GF-D8 (cell line): ENCODE measurements around the gene TMC5.
"Not testable (repeated sequence)": the region's sequence is repeated elsewhere in the genome, so short reads cannot be mapped to it uniquely, and the experiment has no call there.

Experiments
- DNase-seq: peaks from one replicate; lab custom pipeline; 2025; lab: John Stamatoyannopoulos, UW

Gene TMC5, protein sequence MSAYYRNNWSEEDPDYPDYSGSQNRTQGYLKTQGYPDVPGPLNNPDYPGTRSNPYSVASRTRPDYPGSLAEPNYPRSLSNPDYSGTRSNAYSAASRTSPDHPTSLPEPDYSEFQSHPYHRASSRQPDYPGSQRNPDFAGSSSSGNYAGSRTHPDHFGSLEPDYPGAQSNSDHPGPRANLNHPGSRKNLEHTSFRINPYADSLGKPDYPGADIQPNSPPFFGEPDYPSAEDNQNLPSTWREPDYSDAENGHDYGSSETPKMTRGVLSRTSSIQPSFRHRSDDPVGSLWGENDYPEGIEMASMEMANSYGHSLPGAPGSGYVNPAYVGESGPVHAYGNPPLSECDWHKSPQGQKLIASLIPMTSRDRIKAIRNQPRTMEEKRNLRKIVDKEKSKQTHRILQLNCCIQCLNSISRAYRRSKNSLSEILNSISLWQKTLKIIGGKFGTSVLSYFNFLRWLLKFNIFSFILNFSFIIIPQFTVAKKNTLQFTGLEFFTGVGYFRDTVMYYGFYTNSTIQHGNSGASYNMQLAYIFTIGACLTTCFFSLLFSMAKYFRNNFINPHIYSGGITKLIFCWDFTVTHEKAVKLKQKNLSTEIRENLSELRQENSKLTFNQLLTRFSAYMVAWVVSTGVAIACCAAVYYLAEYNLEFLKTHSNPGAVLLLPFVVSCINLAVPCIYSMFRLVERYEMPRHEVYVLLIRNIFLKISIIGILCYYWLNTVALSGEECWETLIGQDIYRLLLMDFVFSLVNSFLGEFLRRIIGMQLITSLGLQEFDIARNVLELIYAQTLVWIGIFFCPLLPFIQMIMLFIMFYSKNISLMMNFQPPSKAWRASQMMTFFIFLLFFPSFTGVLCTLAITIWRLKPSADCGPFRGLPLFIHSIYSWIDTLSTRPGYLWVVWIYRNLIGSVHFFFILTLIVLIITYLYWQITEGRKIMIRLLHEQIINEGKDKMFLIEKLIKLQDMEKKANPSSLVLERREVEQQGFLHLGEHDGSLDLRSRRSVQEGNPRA

DNA sequence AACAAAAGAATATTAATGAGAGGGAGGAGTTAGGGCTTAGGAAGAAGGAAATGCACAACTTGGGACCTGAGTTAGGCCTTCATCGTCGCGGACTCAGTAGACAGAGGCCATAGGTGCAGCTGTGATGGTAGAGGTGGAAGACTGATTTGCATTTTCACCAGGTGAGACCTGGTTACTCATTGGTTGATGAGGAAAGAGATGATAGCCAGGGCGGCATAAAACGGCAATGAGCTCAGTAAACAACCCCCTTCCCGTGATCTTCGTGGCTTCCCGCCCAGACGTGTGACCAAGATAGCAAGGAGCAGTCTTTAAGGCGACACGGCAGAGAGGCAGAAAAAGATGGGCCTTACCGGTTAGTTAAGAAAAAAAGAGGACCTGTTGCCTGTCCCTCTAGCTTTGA, at the start of gene TMC5:
TSS of gene TMC5 (plus strand) at position 244 of the 400 bp plus-strand sequence. CDS start 22,156 bp downstream, outside the sequence.
- no peak for DNase-seq

DNA sequence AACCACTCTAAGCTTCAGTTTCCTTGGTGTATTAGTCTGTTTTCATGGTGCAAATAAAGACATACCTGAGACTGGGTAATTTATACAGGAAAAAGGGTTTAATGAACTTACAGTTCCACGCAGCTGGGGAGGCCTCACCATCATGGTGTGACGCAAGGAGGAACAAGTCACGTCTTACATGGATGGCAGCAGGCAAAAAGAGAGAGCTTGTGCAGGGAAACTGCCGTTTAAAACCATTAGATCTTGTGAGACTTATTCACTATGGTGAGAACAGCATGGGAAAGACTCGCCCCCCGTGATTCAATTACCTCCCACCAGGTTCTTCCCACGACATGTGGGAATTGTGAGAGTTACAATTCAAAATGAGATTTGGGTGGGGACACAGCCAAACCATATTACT, 45.1 kb upstream of the TMC5 start:
- not testable (repeated sequence) for DNase-seq

GRCh38 chr16:19374402-19374801, 43.3 kb upstream of the TMC5 start:
- no peak for DNase-seq

GRCh38 chr16:19375561-19376158, 42.0 kb upstream of the TMC5 start:
- DNase-seq: no peak

GRCh38 chr16:19377864-19378263, 39.8 kb upstream of the TMC5 start:
- DNase-seq: no peak

- DNase-seq: no peak
These were observed 39.2 kb upstream of the TMC5 start for GRCh38 chr16:19378511-19378910.

- DNase-seq: no peak
These were observed 37.8 kb upstream of the TMC5 start for GRCh38 chr16:19379838-19380237.

GRCh38 chr16:19380328-19380727, 37.4 kb upstream of the TMC5 start:
- no peak for DNase-seq

GRCh38 chr16:19382084-19382801, 35.4 kb upstream of the TMC5 start:
- DNase-seq: no peak

DNA sequence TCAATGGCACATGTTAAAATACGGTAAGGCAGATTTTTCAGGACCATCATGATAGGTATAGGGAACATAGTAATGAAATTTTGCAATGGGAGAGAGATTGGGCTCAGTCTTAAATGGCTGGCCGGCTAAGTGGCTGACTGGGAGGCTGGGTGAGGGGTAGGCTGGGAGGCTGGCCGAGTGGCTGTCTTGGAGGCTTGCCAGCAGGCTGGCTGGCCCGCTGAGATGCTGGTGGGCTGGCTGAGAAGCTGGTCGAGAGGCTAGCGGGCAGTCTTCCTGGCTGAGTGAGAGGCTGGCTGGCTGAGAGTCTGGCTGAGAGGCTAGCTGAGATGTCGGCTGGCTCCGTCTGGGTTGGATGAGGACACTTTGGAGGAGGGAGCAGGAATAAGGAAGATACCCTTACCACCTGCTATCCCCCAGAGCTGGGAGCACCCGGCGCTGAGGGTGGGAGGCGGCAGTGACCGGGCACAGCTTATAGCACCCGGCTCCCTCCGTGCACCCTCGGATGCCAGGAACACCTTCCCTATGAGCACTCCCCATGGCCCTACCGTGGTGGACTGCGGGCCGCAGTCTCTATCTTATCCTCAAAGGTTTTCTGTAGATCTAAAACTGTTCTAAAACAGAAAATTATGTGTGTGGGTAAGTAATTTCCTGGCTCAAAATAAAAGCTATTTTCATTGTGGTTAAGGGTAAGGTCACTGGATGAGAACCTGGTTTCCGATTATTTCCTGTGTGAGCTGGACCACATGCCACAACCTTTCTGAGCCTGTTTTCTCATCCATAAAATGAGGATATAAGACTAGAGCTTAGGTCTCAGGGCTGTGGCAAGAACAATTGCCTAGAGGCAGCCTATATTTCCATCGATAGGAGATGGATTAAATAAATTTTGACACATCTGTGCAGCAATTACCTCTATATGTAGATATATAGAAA, 34.5 kb upstream of the TMC5 start:
- DNase-seq: no peak

DNA sequence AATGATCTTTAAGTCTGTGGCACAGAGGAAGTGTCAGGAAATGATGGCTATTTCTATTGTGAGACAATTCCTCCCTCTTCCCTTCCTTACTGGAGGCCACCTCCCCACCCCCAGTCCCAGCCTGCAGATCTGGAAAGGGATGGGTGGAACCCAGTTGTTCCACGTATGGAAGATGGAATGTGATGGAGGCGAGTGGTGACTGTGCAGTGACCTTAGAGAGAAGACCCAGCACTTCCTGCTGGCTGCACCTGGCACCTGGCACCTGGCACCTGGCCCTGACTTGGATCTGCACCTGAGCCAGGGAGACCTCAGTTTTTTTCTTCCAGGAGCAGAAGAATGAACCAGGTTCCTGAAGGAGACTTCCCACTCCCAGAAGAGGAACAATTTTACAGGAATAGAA, 33.0 kb upstream of the TMC5 start:
- no peak for DNase-seq

DNA sequence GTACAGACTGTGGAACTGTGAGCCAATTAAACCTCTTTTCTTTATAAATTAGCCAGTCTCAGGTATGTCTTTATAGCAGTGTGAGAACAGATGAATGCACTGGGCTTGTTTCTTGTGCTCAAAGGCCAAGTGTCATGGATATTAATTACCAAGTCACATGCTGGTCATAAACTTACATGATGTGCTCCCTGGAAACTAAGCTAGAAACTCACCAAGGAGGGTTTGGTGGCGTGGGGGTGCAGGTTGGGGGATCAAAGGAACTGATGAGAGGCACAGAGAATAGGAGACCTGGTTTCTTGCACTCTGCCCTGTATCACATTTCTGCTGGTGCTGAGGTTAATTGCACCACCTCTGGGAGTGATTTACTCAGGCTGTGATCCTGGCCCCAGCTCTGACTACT, 31.2 kb upstream of the TMC5 start:
- DNase-seq: no peak

DNA sequence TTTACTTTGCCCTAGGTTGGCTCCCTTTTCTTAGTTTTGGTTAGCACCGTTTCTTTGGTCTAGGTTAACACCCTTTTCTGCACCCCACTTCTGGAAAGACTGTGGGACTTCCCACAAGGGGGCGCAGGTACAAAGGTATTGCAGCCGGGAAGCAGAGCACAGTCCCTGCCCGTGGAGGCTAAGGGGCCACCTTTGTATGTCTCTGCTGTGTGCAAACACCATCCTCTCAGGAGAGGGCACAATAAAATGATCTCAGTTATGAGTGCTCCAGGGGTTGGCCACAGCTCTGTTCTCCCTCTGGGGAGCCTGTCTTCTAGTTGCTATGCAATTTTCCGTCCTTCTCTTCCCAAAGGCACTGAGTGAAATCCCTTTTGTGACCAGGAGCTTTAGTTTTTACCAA, 28.4 kb upstream of the TMC5 start:
- DNase-seq: no peak

- DNase-seq: not testable (repeated sequence)
These were observed 26.4 kb upstream of the TMC5 start for GRCh38 chr16:19391185-19391776.

GRCh38 chr16:19392352-19392751, 25.3 kb upstream of the TMC5 start:
- DNase-seq: no peak

DNA sequence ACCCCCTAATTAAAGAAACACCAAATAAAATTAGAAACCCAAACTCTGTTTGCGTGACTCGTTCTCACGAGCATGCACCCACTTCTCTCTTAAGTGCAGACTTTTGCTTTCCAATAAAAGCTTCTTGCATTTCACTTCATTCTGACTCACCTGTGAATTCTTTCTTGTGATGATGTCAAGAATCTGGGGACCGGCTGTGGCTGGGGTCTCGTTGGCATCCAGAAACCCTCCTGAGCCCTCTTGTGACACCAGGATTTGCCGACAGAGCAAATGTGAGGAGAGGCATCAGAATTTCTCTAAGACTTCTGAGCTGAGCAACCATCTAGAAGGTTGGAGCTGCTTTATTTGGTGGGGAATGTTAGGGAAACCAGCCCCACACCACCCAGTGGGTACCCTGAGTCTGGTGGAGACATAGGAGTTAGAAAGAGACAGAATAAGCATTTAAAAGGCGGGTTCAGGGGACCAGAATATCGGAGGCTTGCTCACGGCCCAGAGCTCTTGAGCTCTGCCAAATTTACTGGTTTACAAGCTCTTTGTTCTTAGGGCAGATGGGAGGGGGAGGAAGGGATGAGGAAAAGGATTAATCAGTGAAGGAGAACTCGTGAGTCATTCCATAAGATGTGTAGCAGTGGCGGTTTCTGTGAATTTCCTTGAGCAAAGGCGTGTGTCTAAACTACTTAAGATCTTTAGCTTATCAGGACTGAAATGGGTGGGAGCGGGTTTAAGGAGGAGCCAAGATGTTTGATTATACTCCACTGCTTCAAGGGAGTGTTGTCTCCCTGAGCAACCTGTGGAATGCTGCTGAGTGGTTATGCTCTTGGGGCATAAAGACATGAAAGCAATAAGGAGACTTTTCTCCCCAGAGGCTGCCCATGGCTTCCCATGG, 24.2 kb upstream of the TMC5 start:
- no peak for DNase-seq

- not testable (repeated sequence) for DNase-seq
These were observed 21.9 kb upstream of the TMC5 start for GRCh38 chr16:19395646-19396267.

DNA sequence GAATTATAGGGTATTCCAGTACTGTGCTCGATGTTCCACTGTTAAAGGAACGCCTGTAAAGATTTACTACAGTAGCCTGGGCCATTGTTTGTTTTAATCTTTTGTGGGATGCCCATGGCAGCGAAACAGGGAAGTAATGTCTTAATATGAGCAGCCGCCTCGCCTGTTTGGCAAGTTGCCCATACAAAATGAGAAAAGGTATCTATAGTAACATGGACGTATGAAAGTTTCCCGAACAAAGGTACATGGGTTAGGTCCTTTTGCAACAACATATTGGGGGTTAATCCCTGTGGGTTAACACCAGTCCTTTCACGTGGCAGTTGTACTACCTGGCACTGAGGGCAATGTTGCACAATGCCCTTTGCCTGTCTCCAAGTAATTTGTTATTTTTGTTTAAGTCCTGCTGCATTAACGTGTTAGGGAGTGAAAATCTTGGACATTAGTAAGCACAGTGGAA, 21.1 kb upstream of the TMC5 start:
- no peak for DNase-seq

DNA sequence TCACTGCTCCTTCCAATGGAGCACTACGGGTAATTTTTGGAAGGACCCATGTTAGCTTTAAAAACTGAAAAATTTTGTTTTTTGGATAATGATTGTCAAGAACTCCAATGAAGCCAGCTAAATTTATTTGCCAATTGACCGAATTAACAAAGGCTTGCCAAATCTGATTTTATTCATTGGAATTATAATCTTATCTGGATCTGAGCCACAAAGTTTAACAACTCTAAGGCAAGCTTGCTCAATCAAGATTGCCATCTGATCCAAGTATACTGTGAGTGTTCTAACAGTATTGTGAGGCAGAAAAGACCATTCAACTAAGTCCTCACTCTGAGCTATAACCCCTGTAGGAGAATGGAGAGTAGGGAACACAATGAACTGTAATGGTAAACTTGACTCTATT, 20.3 kb upstream of the TMC5 start:
- not testable (repeated sequence) for DNase-seq
